Activated CD8-positive, alpha-beta memory T cell treated with anti-CD3 and anti-CD28 coated beads for 24 hours (primary cell): Measurements from ENCODE around the gene KCNJ2.

Source experiments
- DNase-seq: peaks from one replicate; pipeline ENCODE4 v3.0.0-alpha.2; 2020

KCNJ2 gene

DNA sequence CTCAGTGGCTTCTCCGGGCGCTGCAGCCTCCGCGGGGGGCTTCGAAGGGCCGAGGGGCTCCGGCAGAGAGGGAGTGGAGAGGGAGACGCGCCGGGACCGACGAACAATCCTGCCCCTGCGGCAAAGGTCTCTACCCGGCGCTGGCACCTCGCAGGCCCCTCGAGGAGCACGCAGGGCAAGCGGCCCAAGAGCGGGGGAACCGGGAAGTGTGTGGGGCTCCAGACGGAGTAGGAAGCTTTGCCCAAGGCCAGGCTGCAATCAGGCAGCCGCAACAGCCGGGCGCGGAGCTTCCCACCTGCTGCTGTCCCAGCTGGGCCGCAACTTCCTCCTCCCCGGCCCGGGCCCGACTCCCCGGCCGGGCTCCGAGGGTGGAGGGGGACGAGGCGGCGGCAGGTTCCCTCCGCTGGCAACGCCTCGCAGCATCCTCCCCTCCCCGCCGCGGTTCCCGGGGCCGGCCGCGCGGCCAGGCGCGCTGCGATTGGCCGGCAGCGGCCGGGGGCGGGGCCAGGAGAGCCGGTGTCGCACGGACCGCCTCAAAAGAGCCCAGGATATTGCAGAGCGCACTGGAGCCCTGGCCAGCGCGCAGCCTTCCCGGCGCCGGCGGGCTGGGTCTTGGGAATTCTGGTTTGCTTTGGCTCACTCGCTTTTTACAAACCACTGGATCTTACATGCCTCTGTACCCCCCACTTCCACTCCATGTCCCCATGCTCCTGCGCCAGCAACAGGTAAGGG is at the start of gene KCNJ2:
TSS of gene KCNJ2 (plus strand) at position 556 of the 732 bp plus-strand sequence. CDS start 5,508 bp downstream, outside the sequence.
- peak; percentile 72 for DNase-seq

DNA sequence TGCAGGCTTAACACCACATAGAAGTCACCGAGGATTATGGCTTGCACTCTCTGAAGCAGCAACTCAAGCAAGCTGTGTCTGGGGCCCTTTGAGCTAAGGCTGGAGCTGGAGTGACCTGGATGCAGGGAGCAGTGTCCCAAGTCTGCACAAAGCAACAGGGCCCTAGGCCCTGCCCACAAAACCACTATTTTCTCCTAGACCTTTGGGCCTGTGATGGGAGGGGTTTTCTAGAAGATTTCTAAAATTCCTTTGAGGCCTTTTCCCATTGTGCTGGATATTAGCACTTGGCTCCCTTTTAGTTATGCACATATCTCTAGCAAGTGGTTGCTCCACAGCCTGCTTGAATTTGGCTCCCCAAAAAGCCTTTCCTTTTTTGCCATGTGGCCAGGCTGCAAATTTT is 49.8 kb upstream of the KCNJ2 start:
- DNase-seq, result no peak

DNA sequence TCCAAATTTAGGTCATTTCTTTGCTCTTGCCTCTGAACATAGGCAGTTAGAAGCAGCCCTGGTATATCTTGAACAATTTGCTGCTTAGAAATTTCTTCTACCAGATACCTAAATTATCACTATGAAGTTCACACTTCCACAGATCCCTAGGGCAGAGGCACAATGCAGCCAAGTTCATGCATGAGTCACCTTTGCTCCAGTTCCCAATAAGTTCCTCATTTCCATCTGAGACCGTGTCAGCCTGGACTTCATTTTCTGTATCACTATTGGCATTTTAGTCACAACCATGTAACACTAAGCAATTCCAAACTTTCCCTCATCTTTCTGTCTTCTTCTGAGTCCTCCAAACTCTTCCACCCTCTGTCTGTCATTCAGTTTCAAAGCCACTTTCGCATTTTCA is 49.3 kb upstream of the KCNJ2 start:
- no peak for DNase-seq

DNA sequence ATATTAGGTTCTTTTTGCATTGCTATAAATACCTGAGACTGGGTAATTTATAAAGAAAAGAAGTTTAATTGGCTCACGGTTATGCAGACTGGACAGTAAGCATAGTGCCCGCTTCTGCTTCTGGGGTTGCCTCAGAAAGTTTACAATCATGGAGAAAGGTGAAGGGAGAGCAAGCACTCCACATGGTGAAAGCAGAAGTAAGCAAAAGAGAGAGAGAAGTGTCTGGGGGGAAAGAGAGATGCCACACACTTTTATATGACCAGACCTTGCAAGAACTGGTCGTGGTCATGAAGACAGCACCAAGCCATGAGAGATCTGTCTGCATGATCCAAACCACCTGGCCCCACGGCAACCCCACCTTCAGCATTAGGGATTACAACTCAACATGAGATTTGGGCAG is 48.9 kb upstream of the KCNJ2 start:
- no peak for DNase-seq

DNA sequence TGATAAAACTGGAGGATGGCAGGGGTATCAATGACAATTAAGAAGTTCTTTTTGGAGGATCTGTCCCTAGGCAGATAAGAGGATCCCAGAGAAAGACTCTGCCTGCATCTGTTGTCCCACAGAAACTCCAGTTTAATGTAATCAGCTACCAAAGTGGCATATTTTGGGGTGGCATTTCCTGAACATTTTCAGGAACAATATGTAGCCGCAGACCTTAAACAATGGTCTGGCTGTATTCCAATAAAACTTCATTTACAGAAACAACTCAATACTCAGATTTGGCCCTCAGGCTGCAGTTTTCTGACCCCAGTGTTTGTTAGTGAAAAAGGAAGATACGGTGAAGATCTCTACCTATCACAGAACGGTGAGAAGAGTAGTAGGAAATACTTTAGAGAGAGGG is 48.2 kb upstream of the KCNJ2 start:
- no peak for DNase-seq

DNA sequence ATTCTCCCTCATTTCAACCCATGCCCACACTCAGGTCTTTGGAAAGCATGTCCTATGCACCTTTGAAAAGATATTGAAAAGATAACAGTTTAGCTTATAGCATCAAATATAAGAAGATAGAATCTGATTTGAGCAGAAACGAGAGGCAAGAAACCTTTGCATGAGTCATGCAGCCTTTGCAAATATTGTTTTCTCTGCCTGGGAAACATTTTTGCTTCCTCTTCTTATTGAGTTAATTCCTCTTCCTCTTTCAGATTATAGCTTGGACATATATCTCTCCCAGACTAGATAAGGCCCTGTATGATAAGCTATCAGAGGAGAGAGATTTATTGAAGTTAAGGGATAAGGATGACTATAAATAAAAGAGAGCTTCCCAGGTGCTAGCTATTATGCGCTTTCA is 46.1 kb upstream of the KCNJ2 start:
- no peak for DNase-seq

DNA sequence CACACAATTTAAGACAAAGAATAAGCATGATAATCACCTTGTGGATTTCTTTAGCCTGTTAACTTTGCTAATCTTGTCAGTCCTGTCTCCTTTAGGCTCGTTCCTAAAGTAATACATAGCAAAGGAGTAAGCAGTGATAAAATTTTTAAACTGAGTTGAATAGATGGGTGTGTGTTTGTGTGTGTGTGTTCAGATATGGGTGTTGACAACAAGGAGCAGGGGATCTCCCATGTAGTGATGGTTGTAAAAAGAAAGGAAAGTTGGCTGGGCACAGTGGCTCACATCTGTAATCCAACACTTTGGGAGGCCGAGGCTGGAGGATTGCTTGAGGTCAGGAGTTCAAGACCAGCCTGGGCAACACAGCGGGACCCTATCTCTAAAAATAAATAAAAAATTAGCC is 44.6 kb upstream of the KCNJ2 start:
- DNase-seq, result no peak

DNA sequence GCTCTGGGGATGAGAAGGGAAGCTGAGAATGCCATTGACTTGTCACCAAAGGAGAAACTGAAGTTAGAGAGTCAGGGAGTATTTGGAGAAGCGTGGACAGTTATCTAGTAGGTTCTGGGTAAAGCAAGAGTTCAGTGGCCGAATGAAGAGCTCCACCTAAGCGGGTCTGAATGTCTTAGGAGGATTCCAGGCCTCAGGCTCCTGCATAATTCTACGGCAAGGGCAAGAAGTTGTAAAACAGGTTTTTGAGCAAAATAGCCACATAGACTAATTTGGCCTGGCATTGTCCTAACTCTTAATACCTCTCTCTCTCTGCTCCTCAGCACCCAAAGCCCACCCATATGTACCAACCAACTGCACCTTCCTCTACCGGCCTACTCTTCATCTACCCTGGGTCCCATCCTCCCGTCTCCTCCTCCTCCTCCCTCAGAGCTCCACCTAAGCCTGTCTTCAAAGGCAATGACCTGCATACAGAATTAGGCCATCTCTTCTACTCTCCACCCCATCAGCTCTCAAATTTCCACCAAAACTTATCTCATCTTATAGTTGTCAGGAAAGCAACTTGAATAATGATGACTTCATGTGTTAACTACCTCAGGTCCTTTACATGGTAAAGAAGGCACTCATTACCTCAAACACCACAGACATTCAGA is 42.0 kb upstream of the KCNJ2 start:
- DNase-seq, result no peak

DNA sequence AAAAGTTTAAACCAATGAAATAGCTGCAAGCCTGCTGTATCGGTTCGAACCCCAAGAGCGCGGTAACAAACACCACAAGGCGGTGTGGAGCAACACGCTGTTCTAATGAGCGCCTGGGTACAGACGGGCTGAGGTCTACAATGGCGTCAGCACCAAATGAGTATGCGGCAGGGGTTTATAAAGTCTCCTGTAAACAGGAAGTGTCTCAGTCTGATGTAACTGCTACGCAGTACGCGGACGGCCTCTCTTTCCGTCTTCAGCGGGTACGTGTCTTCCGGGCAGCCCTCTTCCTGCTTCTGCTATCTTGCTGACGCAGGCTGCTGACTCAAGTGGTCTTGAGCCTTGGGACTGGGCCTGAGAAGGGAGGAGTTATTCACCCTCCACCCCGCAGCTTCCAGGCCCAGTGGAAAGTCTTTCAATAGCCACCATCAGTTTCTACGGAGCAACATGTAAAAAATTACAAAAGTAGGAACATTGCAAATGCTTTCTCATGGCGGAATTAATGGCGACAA is 40.5 kb upstream of the KCNJ2 start:
- DNase-seq, result no peak

DNA sequence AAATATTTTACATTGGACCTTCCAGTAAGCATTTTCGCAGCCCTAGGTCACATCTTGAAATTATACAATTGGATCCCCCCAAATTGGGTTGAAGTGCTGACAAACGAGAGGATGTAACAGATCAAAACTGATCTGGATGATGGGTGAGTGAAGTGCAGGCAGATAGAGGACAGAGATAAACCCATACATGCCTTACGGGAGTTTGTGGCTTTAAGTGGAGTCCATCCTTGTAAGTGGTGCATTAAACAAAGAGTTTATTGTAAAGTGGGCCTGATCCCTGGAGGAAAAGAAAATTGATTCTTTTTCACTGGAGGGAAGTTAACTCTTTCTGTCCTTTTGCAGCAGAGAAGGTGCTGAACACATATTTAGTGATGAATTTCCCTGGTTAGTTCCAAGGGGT is 39.0 kb upstream of the KCNJ2 start:
- DNase-seq, result no peak

DNA sequence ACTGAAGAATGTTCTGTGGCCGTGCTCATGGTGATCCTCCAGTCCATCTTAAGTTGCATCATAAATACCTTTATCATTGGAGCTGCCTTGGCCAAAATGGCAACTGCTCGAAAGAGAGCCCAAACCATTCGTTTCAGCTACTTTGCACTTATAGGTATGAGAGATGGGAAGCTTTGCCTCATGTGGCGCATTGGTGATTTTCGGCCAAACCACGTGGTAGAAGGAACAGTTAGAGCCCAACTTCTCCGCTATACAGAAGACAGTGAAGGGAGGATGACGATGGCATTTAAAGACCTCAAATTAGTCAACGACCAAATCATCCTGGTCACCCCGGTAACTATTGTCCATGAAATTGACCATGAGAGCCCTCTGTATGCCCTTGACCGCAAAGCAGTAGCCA is 36.8 kb upstream of the KCNJ2 start:
- DNase-seq, result no peak

DNA sequence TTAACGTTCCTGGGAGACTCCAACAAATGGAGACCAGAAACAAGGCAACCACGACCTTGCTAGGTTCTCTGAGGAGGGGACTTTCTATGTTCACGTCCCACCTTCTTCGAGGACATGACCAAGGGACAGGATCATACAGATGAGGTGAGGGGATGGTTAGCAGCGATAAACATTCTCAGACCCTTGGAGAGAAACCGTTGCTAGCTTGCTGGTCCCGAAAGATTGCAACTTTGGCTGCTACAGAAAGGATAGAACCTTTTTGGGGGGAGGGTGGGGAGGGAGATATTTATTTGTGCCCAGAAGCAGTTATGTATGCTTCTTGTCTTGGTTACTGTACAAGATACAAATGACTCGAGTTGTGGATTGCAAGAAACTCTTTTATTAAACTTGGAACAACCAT is 35.3 kb upstream of the KCNJ2 start:
- DNase-seq, result no peak

DNA sequence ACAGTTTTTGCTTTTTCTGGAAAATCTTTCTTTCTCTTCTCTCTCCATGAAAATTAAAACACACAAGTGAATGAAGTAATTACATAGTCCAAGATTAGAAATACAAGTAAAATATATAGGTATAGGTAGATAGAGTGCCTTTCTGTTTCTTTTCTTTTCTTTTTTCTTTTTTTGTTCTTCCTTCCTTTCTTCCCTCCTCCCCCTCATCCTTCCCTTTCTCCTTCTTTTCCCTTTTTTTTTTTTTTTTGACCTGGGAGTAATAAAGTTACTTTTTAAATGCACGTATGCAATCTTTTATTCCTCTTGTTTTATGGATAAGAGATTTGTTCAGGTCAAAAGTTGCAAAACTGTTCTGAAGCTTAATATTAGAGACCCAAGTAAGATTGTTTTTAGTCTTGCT is 34.6 kb upstream of the KCNJ2 start:
- no peak for DNase-seq

DNA sequence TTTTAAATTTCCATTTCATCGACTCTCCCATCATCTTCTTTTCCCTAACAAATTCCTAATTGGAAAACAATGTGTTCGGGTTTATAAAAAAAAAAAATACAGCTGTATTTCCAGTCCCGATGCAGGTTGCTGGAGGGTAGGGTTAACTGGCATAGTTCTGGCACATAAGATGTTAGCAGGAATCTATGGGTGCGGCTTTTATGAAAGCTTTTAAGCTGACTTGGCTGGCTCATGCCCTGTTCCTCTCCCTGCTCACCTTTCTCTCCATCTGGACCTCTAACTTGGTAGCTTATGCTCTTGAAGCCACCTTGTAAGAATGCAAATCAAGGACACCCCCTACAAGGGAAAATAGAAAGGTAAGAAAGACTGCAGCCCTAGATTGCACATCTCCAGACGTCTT is 33.2 kb upstream of the KCNJ2 start:
- DNase-seq, result no peak

DNA sequence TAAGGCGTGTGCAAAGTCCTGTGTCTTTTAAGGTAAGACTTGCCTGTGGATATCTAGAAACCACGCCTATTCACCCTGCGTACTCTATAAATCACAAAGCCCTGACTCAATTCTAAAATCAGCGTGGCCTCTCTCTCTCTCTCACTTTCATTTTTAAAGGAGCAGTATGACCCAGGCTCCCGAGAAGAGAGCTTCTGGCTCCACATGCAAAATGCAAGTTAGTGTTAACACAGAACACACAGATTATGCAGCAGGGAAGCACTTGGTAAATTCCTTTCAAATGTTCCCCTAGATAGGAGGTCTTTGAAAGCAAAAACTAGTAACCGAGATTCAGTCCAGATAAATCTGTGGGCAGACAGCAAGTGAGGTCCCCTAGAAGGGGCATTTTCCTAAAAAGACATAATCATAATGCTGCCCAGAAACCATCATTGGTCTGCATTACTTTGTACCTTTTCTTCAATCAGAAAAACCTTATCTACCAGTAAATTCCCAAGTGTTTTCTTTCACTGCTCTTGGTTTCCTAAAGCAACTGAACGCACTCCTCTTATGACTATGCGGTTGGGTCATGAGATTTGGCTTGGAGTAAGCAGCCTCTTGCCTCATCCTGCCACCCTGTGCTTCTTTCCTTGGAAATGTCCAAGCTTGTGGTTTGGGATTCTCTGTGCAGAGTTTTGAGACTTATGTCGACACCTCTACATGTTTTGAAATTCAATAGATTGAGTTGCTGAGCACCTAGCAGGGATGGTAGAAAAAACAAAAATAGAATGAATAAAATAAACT is 31.7 kb upstream of the KCNJ2 start:
- DNase-seq, result no peak

DNA sequence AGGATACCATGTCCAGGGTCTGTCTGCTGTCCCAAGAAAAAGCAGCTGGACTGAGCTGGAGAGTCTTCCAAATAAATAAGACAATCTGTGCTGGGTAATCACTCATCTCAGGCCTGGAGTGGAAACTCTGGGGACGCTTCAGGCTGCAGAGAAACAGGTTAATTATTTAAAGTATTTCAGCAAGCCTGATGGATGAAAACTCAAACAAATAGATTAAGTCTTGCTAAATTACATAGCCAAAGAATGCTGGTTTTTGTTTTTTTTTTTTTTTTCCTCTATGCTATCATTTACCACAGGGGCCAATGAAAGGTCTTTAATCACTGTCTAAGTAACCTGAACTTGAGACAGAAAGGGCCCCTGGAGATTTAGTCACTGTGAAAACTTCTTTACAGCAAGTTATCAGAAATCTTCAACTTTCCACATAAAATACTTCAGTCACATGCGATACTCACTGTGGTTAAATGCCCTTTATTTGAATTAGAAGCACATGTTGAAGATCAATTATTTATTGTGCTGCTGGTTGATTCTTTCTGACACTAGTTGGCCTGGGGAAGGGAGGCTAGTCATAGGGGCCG is 31.0 kb upstream of the KCNJ2 start:
- no peak for DNase-seq

DNA sequence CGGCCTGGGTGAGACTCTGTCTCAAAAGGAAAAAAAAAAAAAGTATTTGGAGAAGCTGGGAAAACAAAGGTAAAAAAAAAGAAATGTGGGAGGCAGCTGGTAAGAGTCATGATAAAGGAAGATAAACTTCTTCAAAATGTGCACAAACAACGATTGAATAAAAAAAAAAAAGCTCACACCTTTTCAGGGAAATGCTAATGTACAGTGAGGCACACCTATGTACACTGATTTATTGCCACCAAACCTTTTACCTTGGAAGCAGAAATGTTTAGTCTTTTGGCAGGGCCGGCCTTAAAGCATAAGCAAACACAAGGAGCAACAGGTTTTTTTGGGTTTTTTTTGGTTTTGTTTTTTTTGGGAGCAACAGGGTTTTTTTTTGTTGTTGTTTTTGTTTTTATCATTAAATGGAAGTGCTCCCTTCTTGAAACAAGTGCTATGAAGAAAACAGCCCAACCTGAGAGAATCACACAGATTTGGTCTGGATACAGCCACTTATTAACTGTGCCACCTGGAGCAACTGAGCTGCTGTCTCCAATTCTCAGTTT is 29.8 kb upstream of the KCNJ2 start:
- no peak for DNase-seq

DNA sequence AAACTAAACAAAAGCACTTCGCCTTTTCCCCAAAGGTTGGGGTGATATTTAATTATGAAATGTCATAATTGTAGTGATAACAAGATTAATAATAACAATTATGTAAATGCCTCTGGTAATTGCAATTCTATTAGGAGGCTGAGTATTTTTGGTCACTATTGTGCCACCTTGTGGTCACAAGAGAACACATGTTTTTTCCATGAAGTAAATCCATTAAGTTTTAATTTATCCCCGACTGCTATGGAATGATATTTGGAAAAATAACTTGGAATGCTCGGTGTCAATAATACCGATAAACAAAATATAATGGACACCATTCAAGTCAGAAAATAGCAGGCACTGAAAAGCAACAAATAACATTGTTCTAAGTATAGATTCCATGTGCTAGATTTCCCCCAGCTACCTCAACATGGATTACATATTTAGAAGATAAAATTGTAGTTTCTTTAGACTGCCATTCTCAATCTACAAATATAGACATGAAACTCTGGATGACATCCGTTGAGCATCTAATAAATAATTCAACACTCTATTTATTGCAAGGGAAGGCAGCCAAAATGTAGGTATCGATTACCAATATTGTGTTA is 25.0 kb upstream of the KCNJ2 start:
- DNase-seq, result no peak

DNA sequence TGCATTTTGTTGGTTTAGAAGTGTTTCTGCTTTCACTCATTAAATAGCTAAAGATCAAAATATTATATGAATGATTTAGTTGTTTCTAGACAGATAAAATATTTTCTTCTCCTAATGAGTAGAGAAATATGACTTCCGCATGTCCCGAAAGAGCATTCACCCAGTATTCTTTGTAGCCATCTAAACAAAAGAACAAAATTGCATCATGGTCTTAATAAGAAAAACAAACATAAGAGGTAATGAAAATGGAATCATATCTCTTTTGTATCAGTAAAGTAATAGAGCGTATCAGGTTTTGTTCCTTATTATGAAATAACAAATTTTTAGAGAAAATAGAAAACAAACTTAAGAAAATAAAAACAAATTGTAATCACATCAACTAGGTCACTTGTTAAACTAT is 16.1 kb upstream of the KCNJ2 start:
- no peak for DNase-seq

DNA sequence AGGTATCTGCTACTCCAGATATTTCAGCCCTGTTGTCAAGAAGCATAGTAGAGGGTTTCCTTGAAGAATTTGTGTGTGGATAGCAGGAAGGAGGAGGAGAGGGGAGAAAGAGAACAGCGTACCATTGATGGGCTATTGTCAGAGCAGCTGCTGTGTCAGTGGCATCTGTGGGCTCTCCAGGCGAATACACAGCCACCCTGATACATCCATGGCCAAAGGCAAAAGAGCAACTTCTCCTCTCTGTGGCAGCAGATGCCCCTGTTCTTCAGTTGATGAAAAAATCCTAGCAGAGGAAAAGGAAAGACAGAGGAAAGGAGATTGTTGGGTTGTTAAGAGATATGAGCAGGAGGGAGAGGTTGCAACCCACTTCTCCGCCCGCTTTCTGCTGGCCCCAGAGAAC is 12.2 kb upstream of the KCNJ2 start:
- DNase-seq, result no peak

DNA sequence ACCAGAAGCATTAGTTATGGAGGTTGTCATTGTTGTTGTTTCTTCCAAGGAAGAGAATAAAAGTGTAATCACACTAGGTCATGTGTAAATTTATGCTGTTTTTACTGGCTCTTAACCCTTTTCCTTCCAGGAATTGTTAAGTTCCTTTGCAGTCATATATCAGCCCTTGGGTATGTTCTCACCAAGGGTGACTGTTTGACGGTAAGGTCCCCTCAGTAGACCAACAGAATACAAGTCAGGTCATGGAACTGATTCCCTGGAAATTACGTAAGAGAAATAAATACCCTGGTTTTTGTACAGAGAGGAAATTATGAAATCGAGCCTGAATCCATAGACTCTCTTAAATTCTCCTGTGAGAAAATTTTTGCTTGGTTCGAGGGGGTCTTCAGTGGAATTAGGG is 11.2 kb upstream of the KCNJ2 start:
- DNase-seq, result no peak

DNA sequence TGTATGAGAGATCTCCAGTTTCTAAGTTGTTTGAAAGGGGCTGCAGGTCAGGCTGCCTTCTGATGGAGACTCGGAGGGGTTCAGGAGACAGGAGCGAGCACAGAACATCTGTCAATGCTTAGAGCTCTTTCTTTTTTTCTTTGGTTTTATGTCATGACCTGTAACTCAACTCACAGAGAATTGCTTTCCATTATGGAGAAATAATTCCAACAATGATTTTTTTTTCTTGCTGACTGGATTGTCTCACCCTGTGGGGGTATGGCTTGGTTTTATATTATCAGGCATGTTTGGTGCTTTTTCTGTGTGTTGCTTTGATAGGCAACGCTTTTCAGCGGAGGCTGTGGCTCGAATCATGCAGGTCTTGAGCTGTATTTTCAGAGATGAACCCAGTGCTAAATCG is 10.7 kb upstream of the KCNJ2 start:
- no peak for DNase-seq

DNA sequence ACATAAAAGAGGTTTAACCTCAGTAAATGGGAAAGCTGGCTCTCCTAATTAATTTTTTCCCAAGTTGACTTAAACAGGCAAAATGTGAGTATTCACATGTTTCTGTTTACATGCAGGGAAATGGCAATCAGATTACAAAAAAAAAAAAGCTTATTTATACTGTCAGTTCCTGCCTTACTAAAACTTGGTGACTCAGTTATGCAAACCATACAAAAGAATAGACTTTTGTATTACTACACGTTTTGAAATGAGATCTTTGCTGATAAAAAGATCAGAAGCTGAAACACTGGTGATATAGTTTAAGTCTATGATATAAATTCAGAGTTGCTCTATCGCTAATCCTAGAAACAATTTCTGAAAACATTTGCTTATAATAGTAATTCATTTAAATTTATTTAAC is 9.4 kb upstream of the KCNJ2 start:
- DNase-seq, result no peak
